Measurements from ENCODE around the gene NAA60. TPM values are rescaled to one million over a fixed set of nuclear protein-coding genes. Genes with fewer than 3 reads are reported as not detected.
A peak's percentile ranks its signal among the peaks of the same experiment; 100 is the strongest.

The NAA60 gene
- total and polyA plus RNA-seq, 9 of the 15 experiments (the other 6 are each of a cell fraction or from before 2014, with no cell fraction given): 2.1 to 49.4 (median 10.3) TPM

- Histone ChIP-seq H3K4me3 (no peak overlapping the region), H3K9me1 (ENCODE audit: control insufficient read depth, insufficient read depth, low read length) (peaks cover 2% of the 10 kb centered on the region), H4K20me1 (replicated peaks; ENCODE audit: control insufficient read depth, insufficient read depth, low read length) (peaks cover 20% of the 10 kb centered on the region), H3K4me1 (replicated peaks in 1 of 2; ENCODE audit: control insufficient read depth in 2 of 2, insufficient read depth in 2 of 2, low read length in 2 of 2) (peaks cover 6 to 25% of the 10 kb centered on the region in 2 experiments; a peak in 4 of 5 replicates), H3K4me2 (ENCODE audit: insufficient read depth, low read length) (peak overlapping the region; percentile 63; the same call in 1 of the 2 replicates), H3K9ac (ENCODE audit: insufficient read depth in 1 of 2, low read depth in 2 of 2, low read length in 2 of 2) (peak overlapping the region in 1 of 2 experiments; percentile 77; a peak in 2 of 4 replicates), H3K27me3 (ENCODE audit: control insufficient read depth in 2 of 2, insufficient read depth in 2 of 2, low read length in 2 of 2) (no peaks in the 10 kb centered on the region), H3K27ac (ENCODE audit: extremely low read depth, low read depth, low read length) (no peak overlapping the region), H3K36me3 (ENCODE audit: control insufficient read depth, insufficient read depth, low read length) (peaks cover 2% of the 10 kb centered on the region; the same call in 2 of the 3 replicates), H2AFZ (ENCODE audit: low read depth, low read length) (no peak overlapping the region), H3K79me2 (ENCODE audit: control insufficient read depth, insufficient read depth, low read length) (peaks cover 31% of the 10 kb centered on the region), H3K9me3 (replicated peaks; ENCODE audit: control insufficient read depth, insufficient read depth, low read depth, low read length) (no peaks in the 10 kb centered on the region)
- intact Hi-C loops (cut with micrococcal nuclease): no loop called here
- ChIA-PET POLR2A (interaction anchor here (0.7 to 1.0 kb wide), 2 partner anchors 13 to 62 kb away, joined by 3 to 4 read pairs; no protein-coding TSS in a partner anchor), CTCF (ENCODE audit: low intra/inter-chr PET ratio) (no interaction called here)
- DNase-seq (ENCODE audit: extremely low read depth in 1 of 4, low spot score in 3 of 4): peak; percentile 53 to 62 (median 58)
- TF ChIP-seq KDM1A (IDR thresholded peaks at IDR 0.05) (peak in 1 of 2 experiments; percentile 53; a peak in 1 of 4 replicates), TAL1 (IDR thresholded peaks at IDR 0.05) (peak; percentile 56; the same call in 1 of the 2 replicates), HSF4 (CRISPR knock-in tag; IDR thresholded peaks at IDR 0.05; ENCODE audit: borderline replicate concordance) (no peak), ZNF174 (CRISPR knock-in tag; IDR thresholded peaks at IDR 0.05) (no peak), HNRNPLL (IDR thresholded peaks at IDR 0.05; ENCODE audit: low read depth, low read length, poor library complexity, severe bottlenecking) (peak; percentile 30), TSC22D4 (tag; IDR thresholded peaks at IDR 0.05) (no peak), NONO (IDR thresholded peaks at IDR 0.05; ENCODE audit: low read depth in 2 of 2, low read length in 1 of 2) (peak in 1 of 2 experiments; percentile 34; a peak in 1 of 4 replicates), TCF3 (CRISPR knock-in tag; IDR thresholded peaks at IDR 0.05) (peak; percentile 73), CBFA2T3 (IDR thresholded peaks at IDR 0.05) (peak; percentile 74), TEAD4 (IDR thresholded peaks at IDR 0.05; ENCODE audit: low read length) (peak; percentile 50), TEAD4 (CRISPR knock-in tag; IDR thresholded peaks at IDR 0.05; ENCODE audit: borderline replicate concordance) (no peak), RCOR1 (IDR thresholded peaks at IDR 0.05; ENCODE audit: borderline replicate concordance in 1 of 2, low read depth in 2 of 2, low read length in 2 of 2) (peak in 1 of 2 experiments; percentile 74; a peak in 2 of 4 replicates), ARID1B (IDR thresholded peaks at IDR 0.05) (peak; percentile 69), CBFA2T2 (conservative IDR thresholded peaks at IDR 0.05) (peak; percentile 31)
- in situ Hi-C loops (cut with MboI): no loop called here
- 15% methylated on average over 16 of the region's 16 CpGs for WGBS (ENCODE audit: insufficient coverage, low coverage, missing lambda C conversion rate)
- peak; percentile 95 for ATAC-seq
- FAIRE-seq: peak; percentile 77
- BruUV-seq (replicated peaks): no TSS peak
Measured at GRCh38 chr16:3474136-3474779, 30.8 kb downstream of the NAA60 start.
